Suprapubic skin (tissue), 4 donors: ENCODE results near the gene RPP38. TPM values are rescaled to one million over a fixed set of nuclear protein-coding genes. Genes with fewer than 3 reads are reported as not detected.

Experiments
- DNase-seq, 2 donors: peaks; one replicate each; pipeline ENCODE4 v3.0.0-alpha.2; 2019; ENCODE audit warnings: low spot score in 2 of 2
- H3K27ac ChIP-seq: fragments of 200-600 bp; sonication (generic); one replicate; pipeline ENCODE4 v1.5.1; 2019
- H3K27me3 ChIP-seq: fragments of 200-600 bp; sonication (generic); one replicate; pipeline ENCODE4 v1.5.1; 2019
- H3K36me3 ChIP-seq: fragments of 200-600 bp; sonication (generic); one replicate; pipeline ENCODE4 v1.5.1; 2019
- H3K4me1 ChIP-seq: fragments of 200-600 bp; sonication (generic); one replicate; pipeline ENCODE4 v1.5.1; 2019
- H3K4me3 ChIP-seq: fragments of 200-600 bp; sonication (generic); one replicate; pipeline ENCODE4 v1.5.1; 2019; ENCODE audit warnings: mild to moderate bottlenecking
- H3K9me3 ChIP-seq: fragments of 200-600 bp; sonication (generic); one replicate; pipeline ENCODE4 v1.5.1; 2019
- CTCF ChIP-seq, 2 donors: fragments of 200-600 bp in 1 of 2; fragments of 450-650 bp in 1 of 2; sonication (generic) in 1 of 2; IDR thresholded peaks; one replicate each; pipeline ENCODE4 v1.5.1; 2016 to 2019; ENCODE audit warnings: antibody characterized with exemption in 2 of 2, mild to moderate bottlenecking in 1 of 2, moderate library complexity in 1 of 2
- EP300 ChIP-seq: sonication (generic); formaldehyde crosslinking; IDR thresholded peaks from one replicate; pipeline ENCODE4 v1.6.1; 2017; ENCODE audit warnings: antibody characterized with exemption
- POLR2A ChIP-seq, 2 donors: fragments of 450-650 bp; IDR thresholded peaks; one replicate each; pipeline ENCODE4 v1.6.1; 2017; ENCODE audit warnings: antibody characterized with exemption in 2 of 2, mild to moderate bottlenecking in 2 of 2, moderate library complexity in 2 of 2
- POLR2AphosphoS5 ChIP-seq, 3 donors: sonication (generic); formaldehyde crosslinking; IDR thresholded peaks; one replicate each; pipeline ENCODE4 v1.6.1; 2017; ENCODE audit warnings: antibody characterized with exemption in 3 of 3
- WGBS: methylation state at CpG from one replicate; pipeline ENCODE4 v1.1.5; 2018; 5-methylcytosine and 5-hydroxymethylcytosine counted together
- total RNA-seq, 4 donors: library from RNA; depleted of rRNA; stranded (reverse); fragments of >200 nt; gene quantifications; one replicate each; pipeline ENCODE4 v1.1.0, GENCODE V29; 2016

Gene RPP38
- total RNA-seq, 4 donors from 2014 or later, result 11.8 to 21.1 (median 18.0) TPM

GRCh38 chr10:15149042-15149771, 52.1 kb downstream of the RPP38 start:
- no peaks in the 10 kb centered on the region for H3K9me3 ChIP-seq
- H3K36me3 ChIP-seq, result no peaks in the 10 kb centered on the region
- no peak for DNase-seq
- H3K27me3 ChIP-seq, result no peaks in the 10 kb centered on the region
- no peak overlapping the region for H3K4me3 ChIP-seq
- no peak overlapping the region for H3K27ac ChIP-seq
- TF ChIP-seq POLR2AphosphoS5 (IDR thresholded peaks at IDR 0.05), result no peak
- TF ChIP-seq EP300, result no peak
- TF ChIP-seq POLR2A (IDR thresholded peaks at IDR 0.05), result no peak
- TF ChIP-seq CTCF (IDR thresholded peaks at IDR 0.05), result no peak
- no peaks in the 10 kb centered on the region for H3K4me1 ChIP-seq
- 89% methylated on average over 10 of the region's 10 CpGs for WGBS

- TF ChIP-seq CTCF (IDR thresholded peaks at IDR 0.05) (no peak), POLR2AphosphoS5 (IDR thresholded peaks at IDR 0.05) (no peak), POLR2A (IDR thresholded peaks at IDR 0.05) (no peak), EP300 (no peak)
- H3K9me3 ChIP-seq, result no peaks in the 10 kb centered on the region
- H3K4me1 ChIP-seq, result no peaks in the 10 kb centered on the region
- no peaks in the 10 kb centered on the region for H3K27me3 ChIP-seq
- no peak overlapping the region for H3K27ac ChIP-seq
- no peak overlapping the region for H3K4me3 ChIP-seq
- 96% methylated on average over 7 of the region's 7 CpGs for WGBS
- no peak for DNase-seq
- no peaks in the 10 kb centered on the region for H3K36me3 ChIP-seq
These were observed 53.4 kb downstream of the RPP38 start for GRCh38 chr10:15150563-15150962.

GRCh38 chr10:15152556-15152955, 55.4 kb downstream of the RPP38 start:
- H3K27ac ChIP-seq, result no peak overlapping the region
- no peaks in the 10 kb centered on the region for H3K27me3 ChIP-seq
- no peaks in the 10 kb centered on the region for H3K4me1 ChIP-seq
- H3K9me3 ChIP-seq, result no peaks in the 10 kb centered on the region
- DNase-seq, result no peak
- H3K4me3 ChIP-seq, result no peak overlapping the region
- no peak for TF ChIP-seq CTCF (IDR thresholded peaks at IDR 0.05)
- TF ChIP-seq POLR2A (IDR thresholded peaks at IDR 0.05), result no peak
- no peak for TF ChIP-seq POLR2AphosphoS5 (IDR thresholded peaks at IDR 0.05)
- TF ChIP-seq EP300, result no peak
- H3K36me3 ChIP-seq, result no peaks in the 10 kb centered on the region

Other genes starting within 250 kb of the RPP38 start
- gene SUV39H2, start 218.5 kb upstream of the RPP38 start, total RNA-seq, result 10 to 100 TPM in 1 of 4 donors, 1 to 10 TPM in 3; 2.3 to 11.2 (median 5.9) TPM
- gene DCLRE1C, start 143.3 kb upstream of the RPP38 start, total RNA-seq, result 10 to 100 TPM in 3 of 4 donors, 1 to 10 TPM in 1; 7.1 to 17.5 (median 13.0) TPM
- gene MEIG1, start 138.0 kb upstream of the RPP38 start, total RNA-seq, result not detected
- gene OLAH, start 53.4 kb upstream of the RPP38 start, total RNA-seq, result 1 to 10 TPM in 2 of 4 donors, under 1 TPM in 1, not detected in 1; 0.26 to 5.6 (median 5.3) TPM
- gene ACBD7, start 8.6 kb upstream of the RPP38 start, total RNA-seq, result not detected
- 10 to 100 TPM; 14.1 to 25.5 (median 16.6) TPM for gene NMT2, start 71.3 kb downstream of the RPP38 start, total RNA-seq